CD4-positive, alpha-beta T cell (primary cell): ENCODE results near the gene NR1D2. TPM values are rescaled to one million over a fixed set of nuclear protein-coding genes. Genes with fewer than 3 reads are reported as not detected.
"Not testable (repeated sequence)": the region's sequence is repeated elsewhere in the genome, so short reads cannot be mapped to it uniquely, and the experiment has no call there.

Source experiments
- ATAC-seq: fragments of 200-7000 bp; cut with Tn5 transposase; one replicate; pipeline ENCODE4 v1.10.0; 2022; ENCODE audit warnings: mild to moderate bottlenecking; ENCODE audit not compliant: poor library complexity
- CTCF ChIA-PET: fragments of 350-600 bp; sonication (Branson Sonifier 250); formaldehyde crosslinking; loops from one replicate; lab custom pipeline; 2021; ENCODE audit warnings: antibody characterized with exemption, inconsistent platforms; lab: Charles Lee
- POLR2A ChIA-PET: fragments of 350-600 bp; sonication (Branson Sonifier 250); formaldehyde crosslinking; loops from one replicate; lab custom pipeline; 2021; ENCODE audit warnings: antibody characterized with exemption, inconsistent platforms; lab: Charles Lee
- DNase-seq, 14 experiments: peaks; one replicate each; pipeline ENCODE4 v3.0.0-alpha.2; 2013 to 2020; ENCODE audit warnings: mixed read lengths in 2 of 14
- H3K27ac ChIP-seq, 2 donors: one replicate each; pipeline versions ENCODE4 v1.5.1 to v1.7.0; 2013; ENCODE audit warnings: low read length in 2 of 2, low read depth in 1 of 2, mild to moderate bottlenecking in 1 of 2
- H3K27me3 ChIP-seq, 2 experiments: 1 replicate in 1 of 2; 2 replicates in 1 of 2; pipeline versions ENCODE4 v1.6.1 to v1.7.0; 2013; ENCODE audit warnings: low read length in 2 of 2, control low read depth in 1 of 2, mild to moderate bottlenecking in 1 of 2, moderate library complexity in 1 of 2; ENCODE audit not compliant: insufficient read depth in 2 of 2, control insufficient read depth in 1 of 2
- H3K36me3 ChIP-seq: one replicate; pipeline ENCODE4 v1.6.1; 2013; ENCODE audit warnings: low read length, control low read depth; ENCODE audit not compliant: insufficient read depth
- H3K4me1 ChIP-seq: one replicate; pipeline ENCODE4 v1.6.1; 2013; ENCODE audit warnings: low read length, control low read depth; ENCODE audit not compliant: insufficient read depth
- H3K4me3 ChIP-seq: one replicate; pipeline ENCODE4 v1.5.1; 2013; ENCODE audit warnings: mild to moderate bottlenecking, low read length, moderate library complexity
- H3K9me3 ChIP-seq, 2 experiments: 1 replicate in 1 of 2; 2 replicates in 1 of 2; pipeline versions ENCODE4 v1.6.1 to v1.7.0; 2013; ENCODE audit warnings: low read length in 2 of 2, mild to moderate bottlenecking in 2 of 2, control low read depth in 1 of 2, moderate library complexity in 1 of 2; ENCODE audit not compliant: control insufficient read depth in 1 of 2, insufficient read depth in 1 of 2
- H3K27ac Mint-ChIP-seq: one replicate; pipeline ENCODE4 v1.8.0; 2020; ENCODE audit warnings: mixed read lengths
- H3K27me3 Mint-ChIP-seq: one replicate; pipeline ENCODE4 v1.8.0; 2021; ENCODE audit warnings: mixed read lengths
- H3K36me3 Mint-ChIP-seq: one replicate; pipeline ENCODE4 v1.8.0; 2021; ENCODE audit warnings: low read depth, mixed read lengths
- H3K4me1 Mint-ChIP-seq: one replicate; pipeline ENCODE4 v1.8.0; 2021; ENCODE audit warnings: low read depth, mixed read lengths
- H3K4me3 Mint-ChIP-seq: one replicate; pipeline ENCODE4 v1.8.0; 2020; ENCODE audit warnings: mild to moderate bottlenecking, mixed read lengths
- H3K9me3 Mint-ChIP-seq: one replicate; pipeline ENCODE4 v1.8.0; 2020; ENCODE audit warnings: mixed read lengths
- CTCF ChIP-seq: fragments of 200-600 bp; IDR thresholded peaks from one replicate; pipeline ENCODE4 v1.8.0; 2022; ENCODE audit warnings: antibody characterized with exemption, mild to moderate bottlenecking
- intact Hi-C, 2 experiments: fragments of 100-400 bp; cut with DNase I in 1 of 2; cut with micrococcal nuclease in 1 of 2; formaldehyde crosslinking; loops; one replicate each; pipeline versions ENCODE4 v1.15.1 to v1.9.0; 2023 to 2025; cut with DNase I, micrococcal nuclease
- total RNA-seq, 174 experiments: library from RNA in 2 of 174; stranded (reverse) in 2 of 174; gene quantifications; one replicate each; pipeline ENCODE4 v1.2.3 and lab custom pipeline; 2021 to 2026

The NR1D2 gene
- total RNA-seq, 2 experiments from 2014 or later = 111 to 113 TPM

- Histone ChIP-seq H3K4me1 (no peaks in the 10 kb centered on the region), H3K36me3 (no peaks in the 10 kb centered on the region), H3K27me3 (no peaks in the 10 kb centered on the region), H3K27ac (no peak overlapping the region), H3K9me3 (no peaks in the 10 kb centered on the region), H3K4me3 (no peak overlapping the region)
- POLR2A ChIA-PET = no interaction called here
- H3K4me3 Mint-ChIP-seq = no peak overlapping the region
- H3K27me3 Mint-ChIP-seq = no peaks in the 10 kb centered on the region
- no peak for TF ChIP-seq CTCF
- H3K4me1 Mint-ChIP-seq = no peaks in the 10 kb centered on the region
- DNase-seq (no peak), ATAC-seq (no peak)
- intact Hi-C loops = no loop called here
- CTCF ChIA-PET = no interaction called here
- no peaks in the 10 kb centered on the region for H3K36me3 Mint-ChIP-seq
- H3K27ac Mint-ChIP-seq = no peak overlapping the region
- H3K9me3 Mint-ChIP-seq = no peaks in the 10 kb centered on the region
Observed at GRCh38 chr3:24005669-24006068, 60.6 kb downstream of the NR1D2 start.

DNA sequence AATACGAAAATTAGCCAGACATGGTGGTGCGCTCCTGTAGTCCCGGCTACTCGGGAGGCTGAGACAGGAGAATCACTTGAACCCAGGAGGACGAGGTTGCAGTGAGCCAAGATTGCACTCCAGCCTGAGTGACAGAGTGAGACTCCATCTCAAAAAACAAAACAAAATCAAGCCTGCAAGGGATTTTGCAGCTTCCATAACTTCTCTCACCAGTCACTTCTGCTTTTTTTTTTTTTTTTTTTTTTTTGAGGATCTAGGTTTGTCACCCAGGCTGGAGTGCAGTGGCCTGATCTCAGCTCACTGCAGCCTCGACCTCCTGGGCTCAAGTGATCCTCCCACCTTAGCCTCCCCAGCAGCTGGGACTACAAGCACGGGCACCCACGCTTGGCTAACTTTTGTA, 65.7 kb downstream of the NR1D2 start:
- H3K9me3 ChIP-seq, H3K36me3 Mint-ChIP-seq, POLR2A ChIA-PET, H3K27ac Mint-ChIP-seq, H3K4me1 ChIP-seq, H3K4me3 ChIP-seq, H3K4me1 Mint-ChIP-seq, H3K27me3 Mint-ChIP-seq, ATAC-seq, H3K36me3 ChIP-seq, H3K27me3 ChIP-seq, H3K9me3 Mint-ChIP-seq, H3K27ac ChIP-seq, H3K4me3 Mint-ChIP-seq, CTCF ChIA-PET, intact Hi-C loops, DNase-seq: not testable (repeated sequence)

GRCh38 chr3:24012589-24013269, 67.6 kb downstream of the NR1D2 start:
- no peak overlapping the region for H3K27ac ChIP-seq
- DNase-seq (no peak), ATAC-seq (no peak)
- no peaks in the 10 kb centered on the region for H3K27me3 ChIP-seq
- ChIA-PET POLR2A (no interaction called here), CTCF (no interaction called here)
- Mint-ChIP-seq H3K36me3 (no peaks in the 10 kb centered on the region), H3K27me3 (no peaks in the 10 kb centered on the region), H3K4me1 (no peaks in the 10 kb centered on the region), H3K9me3 (no peaks in the 10 kb centered on the region), H3K27ac (no peak overlapping the region), H3K4me3 (no peak overlapping the region)
- TF ChIP-seq CTCF = no peak
- H3K4me3 ChIP-seq = no peak overlapping the region
- H3K9me3 ChIP-seq = no peaks in the 10 kb centered on the region
- no peaks in the 10 kb centered on the region for H3K36me3 ChIP-seq
- intact Hi-C loops = no loop called here
- H3K4me1 ChIP-seq = no peaks in the 10 kb centered on the region

DNA sequence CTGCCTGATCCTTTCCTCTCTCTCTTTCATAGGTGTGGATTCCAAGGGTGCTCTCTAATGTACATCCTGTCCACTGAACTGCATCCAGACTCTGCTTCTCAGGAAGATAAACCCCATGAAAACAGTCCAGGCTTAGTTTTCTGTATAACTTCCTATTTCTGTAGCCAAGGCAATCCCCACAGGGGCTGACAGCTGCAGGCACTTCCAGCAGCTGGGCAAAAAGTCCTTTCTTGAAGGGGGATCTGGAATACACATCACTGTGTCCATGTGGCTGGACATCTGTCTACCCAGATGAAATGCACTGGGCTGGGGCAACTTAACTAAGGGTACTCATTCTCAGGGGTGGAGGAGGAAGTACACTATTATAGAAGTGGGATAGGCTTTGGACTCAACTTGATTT, 72.2 kb downstream of the NR1D2 start:
- intact Hi-C loops = no loop called here
- Histone ChIP-seq H3K27me3 (no peaks in the 10 kb centered on the region), H3K36me3 (no peaks in the 10 kb centered on the region), H3K9me3 (peaks cover 0 to 14% of the 10 kb centered on the region in 2 experiments), H3K4me3 (no peak overlapping the region), H3K4me1 (no peaks in the 10 kb centered on the region), H3K27ac (no peak overlapping the region)
- CTCF ChIA-PET = no interaction called here
- Mint-ChIP-seq H3K4me1 (no peaks in the 10 kb centered on the region), H3K4me3 (no peak overlapping the region), H3K9me3 (no peaks in the 10 kb centered on the region), H3K27me3 (no peaks in the 10 kb centered on the region), H3K36me3 (no peaks in the 10 kb centered on the region), H3K27ac (no peak overlapping the region)
- POLR2A ChIA-PET = no interaction called here
- TF ChIP-seq CTCF = no peak
- ATAC-seq (no peak), DNase-seq (no peak)
